22Rv1 (cell line): ENCODE measurements around the gene SFMBT1.

ENCODE experiments used
- CTCF ChIP-seq: fragments of 450-650 bp; IDR thresholded peaks from 2 replicates; pipeline ENCODE4 v1.5.1; 2017; ENCODE audit warnings: mild to moderate bottlenecking
- ZFX ChIP-seq: fragments of 450-650 bp; IDR thresholded peaks from 2 replicates; pipeline ENCODE4 v1.6.1; 2017; ENCODE audit warnings: antibody characterized with exemption, borderline replicate concordance

- TF ChIP-seq CTCF (no peak), ZFX (no peak)
Observed at GRCh38 chr3:52890735-52891134, 155.1 kb downstream of the SFMBT1 start.
